Sigmoid colon (tissue), 7 donors: ENCODE data around the gene CDC42BPG. TPM values are rescaled to one million over a fixed set of nuclear protein-coding genes. Genes with fewer than 3 reads are reported as not detected.

Experiments
- DNase-seq: peaks from one replicate; pipeline ENCODE4 v3.0.0-alpha.2; 2019
- H3K27ac ChIP-seq, 4 donors: fragments of 200-600 bp; sonication (generic); one replicate each; pipeline ENCODE4 v1.5.1; 2016 to 2019; ENCODE audit warnings: mild to moderate bottlenecking in 1 of 4
- H3K27me3 ChIP-seq, 3 donors: fragments of 200-600 bp; sonication (generic); one replicate each; pipeline ENCODE4 v1.5.1; 2019; ENCODE audit warnings: mild to moderate bottlenecking in 1 of 3
- H3K36me3 ChIP-seq, 4 donors: fragments of 200-600 bp; sonication (generic); one replicate each; pipeline ENCODE4 v1.5.1; 2016 to 2019
- H3K4me1 ChIP-seq, 4 donors: fragments of 200-600 bp; sonication (generic); one replicate each; pipeline ENCODE4 v1.5.1; 2017 to 2019
- H3K4me3 ChIP-seq, 4 donors: fragments of 200-600 bp; sonication (generic); one replicate each; pipeline ENCODE4 v1.5.1; 2017 to 2019; ENCODE audit warnings: mild to moderate bottlenecking in 2 of 4, moderate library complexity in 1 of 4
- H3K9me3 ChIP-seq, 4 donors: fragments of 200-600 bp in 3 of 4; sonication (generic) in 3 of 4; one replicate each; pipeline versions ENCODE4 v1.5.1 to v1.6.1; 2013 to 2019
- CTCF ChIP-seq, 4 experiments: fragments of 450-650 bp in 3 of 4; fragments of 200-600 bp in 1 of 4; IDR thresholded peaks; one replicate each; pipeline ENCODE4 v1.5.1; 2016 to 2019; ENCODE audit warnings: antibody characterized with exemption in 4 of 4, mild to moderate bottlenecking in 3 of 4, moderate library complexity in 2 of 4
- EP300 ChIP-seq, 4 donors: sonication (generic); formaldehyde crosslinking; IDR thresholded peaks; one replicate each; pipeline ENCODE4 v1.6.1; 2017; ENCODE audit warnings: antibody characterized with exemption in 4 of 4
- POLR2A ChIP-seq, 2 donors: fragments of 450-650 bp; IDR thresholded peaks; one replicate each; pipeline ENCODE4 v1.6.1; 2016; ENCODE audit warnings: antibody characterized with exemption in 2 of 2, mild to moderate bottlenecking in 2 of 2, moderate library complexity in 2 of 2
- POLR2AphosphoS5 ChIP-seq, 4 donors: sonication (generic); formaldehyde crosslinking; IDR thresholded peaks; one replicate each; pipeline ENCODE4 v1.6.1; 2017; ENCODE audit warnings: antibody characterized with exemption in 4 of 4
- WGBS, 2 donors: extraction: QIAGEN DNeasy Blood & Tissue Kit; methylation state at CpG; one replicate each; pipeline ENCODE4 v1.1.7; 2013; 5-methylcytosine and 5-hydroxymethylcytosine counted together
- intact Hi-C: fragments of 100-400 bp; cut with DNase I; formaldehyde crosslinking; loops from one replicate; pipeline ENCODE4 v1.15.1; 2023
- polyA plus RNA-seq, 3 donors: library from polyadenylated mRNA; stranded (reverse); fragments of 200-250 nt; gene quantifications; one replicate each; pipeline ENCODE4 v1.2.3, GENCODE V29; 2013
- total RNA-seq, 4 donors: library from RNA; depleted of rRNA; stranded (reverse); fragments of >200 nt; gene quantifications; one replicate each; pipeline ENCODE4 v1.1.0, GENCODE V29; 2016
- donor health status: healthy with polysubstance abuse.
- donor health status: Bipolar disorder and iron deficiency.
- donor health status: healthy.

Gene CDC42BPG
- total and polyA plus RNA-seq, 7 donors: 0.16 to 39.8 (median 10.3) TPM; not detected in 1

GRCh38 chr11:64856382-64857227 is 12.2 kb upstream of the CDC42BPG start:
- TF ChIP-seq CTCF (IDR thresholded peaks at IDR 0.05) (no peak), POLR2AphosphoS5 (IDR thresholded peaks at IDR 0.05) (peak in 3 of 4 donors; percentile 32 to 68 (median 57)), EP300 (IDR thresholded peaks at IDR 0.05) (no peak)

GRCh38 chr11:64855596-64856304 is 11.3 kb upstream of the CDC42BPG start:
- intact Hi-C loops: no loop called here
- no peak for TF ChIP-seq EP300 (IDR thresholded peaks at IDR 0.05)
- no peak for TF ChIP-seq POLR2AphosphoS5 (IDR thresholded peaks at IDR 0.05)
- no peak for TF ChIP-seq CTCF (IDR thresholded peaks at IDR 0.05)
- TF ChIP-seq POLR2A (IDR thresholded peaks at IDR 0.05): no peak
- H3K27ac ChIP-seq: peak overlapping the region; percentile 79 to 97 (median 97)
- WGBS, 2 donors: 76 to 86% methylated on average over 20 to 21 of the region's 22 CpGs
- peaks cover 0 to 86% (median 66%) of the 10 kb centered on the region in 4 donors for H3K4me1 ChIP-seq
- no peak for DNase-seq
- no peak overlapping the region for H3K4me3 ChIP-seq
- no peaks in the 10 kb centered on the region for H3K27me3 ChIP-seq
- H3K36me3 ChIP-seq: peaks cover 0 to 50% (median 31%) of the 10 kb centered on the region in 4 donors
- no peaks in the 10 kb centered on the region for H3K9me3 ChIP-seq

More at GRCh38 chr11:64856382-64857227, 12.2 kb upstream of the CDC42BPG start:
- no peaks in the 10 kb centered on the region for H3K9me3 ChIP-seq
- DNase-seq: peak; percentile 91
- peak overlapping the region; percentile 79 to 97 (median 97) for H3K27ac ChIP-seq
- no peak overlapping the region for H3K4me3 ChIP-seq
- H3K4me1 ChIP-seq: peaks cover 0 to 77% (median 61%) of the 10 kb centered on the region in 4 donors
- 70 to 78% methylated on average over 20 of the region's 20 CpGs for WGBS, 2 donors
- no peaks in the 10 kb centered on the region for H3K27me3 ChIP-seq
- peaks cover 0 to 50% (median 31%) of the 10 kb centered on the region in 4 donors for H3K36me3 ChIP-seq
- intact Hi-C loops: no loop called here

GRCh38 chr11:64854534-64855502 is 10.4 kb upstream of the CDC42BPG start:
- WGBS, 2 donors: 77 to 78% methylated on average over 45 of the region's 45 CpGs
- TF ChIP-seq CTCF (IDR thresholded peaks at IDR 0.05) (no peak), POLR2AphosphoS5 (IDR thresholded peaks at IDR 0.05) (peak; percentile 70 to 88 (median 82)), EP300 (IDR thresholded peaks at IDR 0.05) (peak in 1 of 4 donors; percentile 72), POLR2A (IDR thresholded peaks at IDR 0.05) (no peak)
- DNase-seq: peak; percentile 94
- Histone ChIP-seq H3K27me3 (no peaks in the 10 kb centered on the region), H3K36me3 (peaks cover 0 to 48% (median 29%) of the 10 kb centered on the region in 4 donors), H3K9me3 (no peaks in the 10 kb centered on the region), H3K4me1 (peaks cover 0 to 89% (median 69%) of the 10 kb centered on the region in 4 donors), H3K27ac (peak overlapping the region; percentile 79 to 97 (median 97)), H3K4me3 (no peak overlapping the region)
- intact Hi-C loops: no loop called here

GRCh38 chr11:64854157-64854533 is 9.7 kb upstream of the CDC42BPG start:
- no peak for DNase-seq
- Histone ChIP-seq H3K27ac (peak overlapping the region; percentile 79 to 97 (median 97)), H3K4me3 (no peak overlapping the region), H3K4me1 (peaks cover 0 to 89% (median 72%) of the 10 kb centered on the region in 4 donors), H3K9me3 (no peaks in the 10 kb centered on the region), H3K36me3 (peaks cover 0 to 41% (median 23%) of the 10 kb centered on the region in 4 donors), H3K27me3 (no peaks in the 10 kb centered on the region)
- 94 to 95% methylated on average over 25 of the region's 25 CpGs for WGBS, 2 donors
- intact Hi-C loops: no loop called here
- TF ChIP-seq POLR2AphosphoS5 (IDR thresholded peaks at IDR 0.05) (no peak), POLR2A (IDR thresholded peaks at IDR 0.05) (no peak), EP300 (IDR thresholded peaks at IDR 0.05) (no peak), CTCF (IDR thresholded peaks at IDR 0.05) (no peak)
